Spleen (tissue), 11 donors: ENCODE measurements around the gene LCE4A. TPM values are rescaled to one million over a fixed set of nuclear protein-coding genes. Genes with fewer than 3 reads are reported as not detected.
"Not testable (repeated sequence)": the region's sequence is repeated elsewhere in the genome, so short reads cannot be mapped to it uniquely, and the experiment has no call there.

Source experiments
- DNase-seq: peaks from one replicate; pipeline ENCODE4 v3.0.0-alpha.2; 2020
- H3K27ac ChIP-seq, 8 donors: fragments of 200-600 bp; sonication (generic) in 7 of 8; 1 replicate in 4 of 8; 2 replicates in 4 of 8; pipeline versions ENCODE4 v1.5.0 to v1.8.0; 2016 to 2021; ENCODE audit warnings: inconsistent platforms in 4 of 8, mild to moderate bottlenecking in 4 of 8, moderate library complexity in 1 of 8
- H3K27me3 ChIP-seq, 7 donors: fragments of 200-600 bp; sonication (generic) in 6 of 7; replicated peaks in 1 of 7; 1 replicate in 4 of 7; 2 replicates in 3 of 7; pipeline versions ENCODE4 v1.5.0 to v1.8.0; 2016 to 2021; ENCODE audit warnings: inconsistent platforms in 3 of 7, mild to moderate bottlenecking in 1 of 7
- H3K36me3 ChIP-seq, 6 donors: fragments of 200-600 bp; sonication (generic) in 5 of 6; 1 replicate in 4 of 6; 2 replicates in 2 of 6; pipeline versions ENCODE4 v1.5.0 to v1.8.0; 2016 to 2021; ENCODE audit warnings: inconsistent platforms in 2 of 6
- H3K4me1 ChIP-seq, 6 donors: fragments of 200-600 bp; sonication (generic) in 5 of 6; 1 replicate in 3 of 6; 2 replicates in 3 of 6; pipeline versions ENCODE4 v1.5.0 to v1.8.0; 2016 to 2021; ENCODE audit warnings: inconsistent platforms in 3 of 6
- H3K4me3 ChIP-seq, 8 donors: fragments of 200-600 bp; sonication (generic) in 7 of 8; 1 replicate in 4 of 8; 2 replicates in 4 of 8; pipeline versions ENCODE4 v1.5.0 to v1.8.0; 2016 to 2021; ENCODE audit warnings: inconsistent platforms in 4 of 8, mild to moderate bottlenecking in 4 of 8, moderate library complexity in 2 of 8
- H3K9me3 ChIP-seq, 8 donors: fragments of 200-600 bp; sonication (generic) in 7 of 8; 1 replicate in 4 of 8; 2 replicates in 4 of 8; pipeline versions ENCODE4 v1.5.0 to v1.8.0; 2016 to 2021; ENCODE audit warnings: inconsistent platforms in 4 of 8
- CTCF ChIP-seq, 11 experiments: fragments of 200-600 bp in 7 of 11; fragments of 450-650 bp in 4 of 11; sonication (generic) in 4 of 11; IDR thresholded peaks in 8 of 11; conservative IDR thresholded peaks in 3 of 11; 1 replicate in 7 of 11; 2 replicates in 4 of 11; pipeline versions ENCODE4 v1.4.0 to v1.8.0; 2016 to 2021; ENCODE audit warnings: antibody characterized with exemption in 11 of 11, inconsistent platforms in 4 of 11, mild to moderate bottlenecking in 1 of 11
- POLR2A ChIP-seq, 3 donors: fragments of 450-650 bp; IDR thresholded peaks; one replicate each; pipeline ENCODE4 v1.5.1; 2017; ENCODE audit warnings: antibody characterized with exemption in 3 of 3, mild to moderate bottlenecking in 1 of 3
- POLR2AphosphoS5 ChIP-seq, 3 donors: sonication (generic); formaldehyde crosslinking; IDR thresholded peaks; one replicate each; pipeline ENCODE4 v1.5.1; 2017; ENCODE audit warnings: antibody characterized with exemption in 3 of 3
- WGBS, 5 donors: extraction: QIAGEN DNeasy Blood & Tissue Kit in 3 of 5; methylation state at CpG; one replicate each; pipeline versions ENCODE4 v1.1.5 to v1.1.7; 2013 to 2018; 5-methylcytosine and 5-hydroxymethylcytosine counted together
- intact Hi-C: fragments of 100-400 bp; cut with DNase I; formaldehyde crosslinking; loops from one replicate; pipeline ENCODE4 v1.15.0; 2023; ENCODE audit warnings: low total_unique reads
- polyA plus RNA-seq, 3 donors: library from polyadenylated mRNA; stranded (reverse); fragments of 200-250 nt; gene quantifications; one replicate each; pipeline ENCODE4 v1.2.1, GENCODE V29; 2013
- total RNA-seq, 7 donors: library from RNA; depleted of rRNA in 3 of 7; stranded (reverse); fragments of >200 nt in 3 of 7; fragmentation: NEBNext Ultra II Directional in 4 of 7; extraction: Animal tissue kit (Norgen Biotek cat#: 25700) in 4 of 7; gene quantifications; one replicate each; pipeline versions ENCODE4 v1.1.0 to v1.2.1, GENCODE V29; 2016 to 2021
- donor health status: healthy with polysubstance abuse.
- donor health status: DM: no; HTN: no; CAD: no; lungs with moderate emphysema.
- donor health status: DM: no; HTN: no; CAD: no.
- donor health status: Bipolar disorder and iron deficiency.
- donor health status: healthy.
- donor health status: DM: no; HTN: no; CAD: no.
- donor health status: DM: yes; HTN: yes; CAD: no.

Gene LCE4A
- total and polyA plus RNA-seq, 10 donors: not detected

GRCh38 chr1:152683846-152684245, 24.1 kb upstream of the LCE4A start:
- Histone ChIP-seq H3K4me1 (no peaks in the 10 kb centered on the region), H3K4me3 (no peak overlapping the region), H3K27ac (no peak overlapping the region), H3K27me3 (peaks cover 0 to 18% (median 0%) of the 10 kb centered on the region in 7 donors), H3K9me3 (no peaks in the 10 kb centered on the region), H3K36me3 (no peaks in the 10 kb centered on the region)
- intact Hi-C loops: no loop called here
- TF ChIP-seq CTCF (IDR thresholded peaks at IDR 0.05 in 8 of 11, conservative IDR thresholded peaks at IDR 0.05 in 3 of 11): no peak
- DNase-seq: no peak

- H3K9me3 ChIP-seq, H3K4me1 ChIP-seq, H3K36me3 ChIP-seq, H3K27ac ChIP-seq, H3K4me3 ChIP-seq, intact Hi-C loops, DNase-seq: not testable (repeated sequence)
- H3K27me3 ChIP-seq: peaks cover 0 to 14% (median 0%) of the 10 kb centered on the region in 7 donors
- WGBS, 5 donors: 55 to 73% (median 67%) methylated on average over 3 to 4 of the region's 4 CpGs
Observed at GRCh38 chr1:152685823-152686222, 22.1 kb upstream of the LCE4A start, which contains the start of gene LCE2B. LCE2B (plus strand) TSS chr1:152686123; CDS start chr1:152686844, 721 bp downstream.

- 43 to 64% (median 57%) methylated on average over 4 of the region's 4 CpGs for WGBS, 5 donors
- intact Hi-C loops: no loop called here
- no peak for DNase-seq
- Histone ChIP-seq H3K4me3 (no peak within 1 kb of the TSS), H3K27ac (no peak within 1 kb of the TSS), H3K27me3 (peaks cover 0 to 4% (median 0%) of the 10 kb centered on the region in 7 donors), H3K36me3 (no peaks in the 10 kb centered on the region), H3K4me1 (no peaks in the 10 kb centered on the region), H3K9me3 (peaks cover 0 to 3% (median 0%) of the 10 kb centered on the region in 8 donors)
- no peak for TF ChIP-seq POLR2A (IDR thresholded peaks at IDR 0.05)
- no peak for TF ChIP-seq CTCF (IDR thresholded peaks at IDR 0.05 in 8 of 11, conservative IDR thresholded peaks at IDR 0.05 in 3 of 11)
- TF ChIP-seq POLR2AphosphoS5 (IDR thresholded peaks at IDR 0.05): no peak
Observed at GRCh38 chr1:152697701-152698600, 10.0 kb upstream of the LCE4A start, which contains the start of gene LCE2A. LCE2A (plus strand) TSS chr1:152698345; CDS start chr1:152698902, 557 bp downstream.

- H3K27ac ChIP-seq: no peak overlapping the region
- no peaks in the 10 kb centered on the region for H3K36me3 ChIP-seq
- intact Hi-C loops: no loop called here
- no peaks in the 10 kb centered on the region for H3K4me1 ChIP-seq
- no peak overlapping the region for H3K4me3 ChIP-seq
- peaks cover 0 to 6% (median 0%) of the 10 kb centered on the region in 8 donors for H3K9me3 ChIP-seq
- 79 to 88% (median 86%) methylated on average over 4 of the region's 4 CpGs for WGBS, 5 donors
- no peak for DNase-seq
- peaks cover 0 to 4% (median 0%) of the 10 kb centered on the region in 7 donors for H3K27me3 ChIP-seq
- TF ChIP-seq POLR2A (IDR thresholded peaks at IDR 0.05): no peak
Observed at GRCh38 chr1:152699746-152700145, 8.2 kb upstream of the LCE4A start.

- TF ChIP-seq POLR2A (IDR thresholded peaks at IDR 0.05) (no peak), POLR2AphosphoS5 (IDR thresholded peaks at IDR 0.05) (no peak), CTCF (IDR thresholded peaks at IDR 0.05 in 8 of 11, conservative IDR thresholded peaks at IDR 0.05 in 3 of 11) (no peak)
- Histone ChIP-seq H3K36me3 (no peaks in the 10 kb centered on the region), H3K9me3 (peaks cover 0 to 15% (median 6%) of the 10 kb centered on the region in 8 donors), H3K4me3 (no peak overlapping the region), H3K27me3 (peaks cover 0 to 8% (median 0%) of the 10 kb centered on the region in 7 donors), H3K4me1 (no peaks in the 10 kb centered on the region), H3K27ac (no peak overlapping the region)
- no peak for DNase-seq
- intact Hi-C loops: no loop called here
Observed at GRCh38 chr1:152718238-152718637, 10.3 kb downstream of the LCE4A start.
